Measurements from ENCODE around the gene LRRTM2.

DNA sequence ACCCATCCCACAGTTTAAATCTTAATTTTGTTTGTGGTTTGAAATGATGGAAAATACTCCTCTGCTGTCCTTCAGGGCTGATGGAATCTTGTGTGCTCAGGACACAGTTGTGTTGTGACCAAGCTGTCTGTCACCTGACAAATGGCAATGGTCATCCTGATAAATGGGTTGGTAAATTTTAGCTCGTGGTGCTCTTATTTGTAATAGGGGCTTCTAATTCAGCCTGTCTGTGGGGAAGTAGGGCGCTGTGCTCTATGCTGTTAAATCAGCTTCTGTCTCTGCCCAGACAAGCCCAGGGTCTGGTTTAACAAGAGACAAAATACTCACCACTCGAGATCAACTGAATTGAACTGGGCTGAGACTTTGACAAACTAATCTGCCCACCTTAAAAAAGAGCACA lies 4.5 kb downstream of the LRRTM2 start:
- TF ChIP-seq, protein P1, sequence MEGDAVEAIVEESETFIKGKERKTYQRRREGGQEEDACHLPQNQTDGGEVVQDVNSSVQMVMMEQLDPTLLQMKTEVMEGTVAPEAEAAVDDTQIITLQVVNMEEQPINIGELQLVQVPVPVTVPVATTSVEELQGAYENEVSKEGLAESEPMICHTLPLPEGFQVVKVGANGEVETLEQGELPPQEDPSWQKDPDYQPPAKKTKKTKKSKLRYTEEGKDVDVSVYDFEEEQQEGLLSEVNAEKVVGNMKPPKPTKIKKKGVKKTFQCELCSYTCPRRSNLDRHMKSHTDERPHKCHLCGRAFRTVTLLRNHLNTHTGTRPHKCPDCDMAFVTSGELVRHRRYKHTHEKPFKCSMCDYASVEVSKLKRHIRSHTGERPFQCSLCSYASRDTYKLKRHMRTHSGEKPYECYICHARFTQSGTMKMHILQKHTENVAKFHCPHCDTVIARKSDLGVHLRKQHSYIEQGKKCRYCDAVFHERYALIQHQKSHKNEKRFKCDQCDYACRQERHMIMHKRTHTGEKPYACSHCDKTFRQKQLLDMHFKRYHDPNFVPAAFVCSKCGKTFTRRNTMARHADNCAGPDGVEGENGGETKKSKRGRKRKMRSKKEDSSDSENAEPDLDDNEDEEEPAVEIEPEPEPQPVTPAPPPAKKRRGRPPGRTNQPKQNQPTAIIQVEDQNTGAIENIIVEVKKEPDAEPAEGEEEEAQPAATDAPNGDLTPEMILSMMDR (IDR thresholded peaks at IDR 0.05), result no peak
- no peak for TF ChIP-seq EZH2phosphoT487 (IDR thresholded peaks at IDR 0.05)
- TF ChIP-seq EZH2 (IDR thresholded peaks at IDR 0.05), result no peak

Measured in neural progenitor cell (in vitro differentiated cells).